Testis (tissue), 3 donors: ENCODE measurements around the gene TPR. TPM values are rescaled to one million over a fixed set of nuclear protein-coding genes. Genes with fewer than 3 reads are reported as not detected.

Experiments
- DNase-seq: peaks from one replicate; pipeline ENCODE4 v3.0.0-alpha.2; 2019
- H3K27ac ChIP-seq, 2 donors: fragments of 200-600 bp; sonication (generic); one replicate each; pipeline ENCODE4 v1.5.1; 2019
- H3K27me3 ChIP-seq: fragments of 200-600 bp; sonication (generic); one replicate; pipeline ENCODE4 v1.5.1; 2019
- H3K36me3 ChIP-seq: fragments of 200-600 bp; sonication (generic); one replicate; pipeline ENCODE4 v1.5.1; 2017; ENCODE audit warnings: low read depth; ENCODE audit errors: missing control alignments
- H3K4me1 ChIP-seq: fragments of 200-600 bp; sonication (generic); one replicate; pipeline ENCODE4 v1.5.1; 2019
- H3K4me3 ChIP-seq, 2 donors: fragments of 200-600 bp; sonication (generic); one replicate each; pipeline ENCODE4 v1.5.1; 2017 to 2019
- H3K9me3 ChIP-seq: fragments of 200-600 bp; sonication (generic); one replicate; pipeline ENCODE4 v1.5.1; 2017
- CTCF ChIP-seq, 3 experiments: fragments of 450-650 bp in 2 of 3; fragments of 200-600 bp in 1 of 3; sonication (generic) in 1 of 3; IDR thresholded peaks; one replicate each; pipeline ENCODE4 v1.5.1; 2016 to 2019; ENCODE audit warnings: antibody characterized with exemption in 3 of 3, mild to moderate bottlenecking in 2 of 3, moderate library complexity in 1 of 3
- POLR2A ChIP-seq: fragments of 450-650 bp; IDR thresholded peaks from one replicate; pipeline ENCODE4 v1.6.1; 2017; ENCODE audit warnings: antibody characterized with exemption, mild to moderate bottlenecking, moderate library complexity
- WGBS, 2 donors: methylation state at CpG; one replicate each; pipeline ENCODE4 v1.1.5; 2018; 5-methylcytosine and 5-hydroxymethylcytosine counted together
- intact Hi-C: fragments of 100-400 bp; cut with DNase I; formaldehyde crosslinking; loops from one replicate; pipeline ENCODE4 v1.15.1; 2023; ENCODE audit warnings: low total_unique reads
- polyA plus RNA-seq: library from polyadenylated mRNA; stranded (reverse); fragments of 350-450 nt; fragmentation: Illumina TruSeq; extraction: RNeasy Lipid Tissue Mini Kit (QIAGEN cat#74804); gene quantifications from one replicate; pipeline ENCODE4 v1.2.3, GENCODE V29; 2014; ENCODE audit warnings: low read depth, low replicate concordance; ENCODE audit not compliant: insufficient read depth
- total RNA-seq, 2 donors: library from RNA; depleted of rRNA; stranded (reverse); fragments of >200 nt; gene quantifications; one replicate each; pipeline ENCODE4 v1.2.3, GENCODE V29; 2016

Gene TPR
- total and polyA plus RNA-seq, 3 donors from 2014 or later: 47.4 to 249 (median 164) TPM

GRCh38 chr1:186297439-186298045, 77.5 kb downstream of the TPR start:
- Histone ChIP-seq H3K4me1 (no peaks in the 10 kb centered on the region), H3K27ac (no peak overlapping the region), H3K4me3 (no peak overlapping the region), H3K27me3 (no peaks in the 10 kb centered on the region), H3K36me3 (no peaks in the 10 kb centered on the region), H3K9me3 (no peaks in the 10 kb centered on the region)
- 75 to 78% methylated on average over 3 of the region's 3 CpGs for WGBS, 2 donors
- intact Hi-C loops: no loop called here
- TF ChIP-seq POLR2A (no peak), CTCF (IDR thresholded peaks at IDR 0.05) (no peak)
- no peak for DNase-seq

GRCh38 chr1:186295980-186296379, 79.1 kb downstream of the TPR start, which contains the start of gene PRG4:
Gene PRG4 (plus strand): TSS chr1:186296279.
- intact Hi-C loops: no loop called here
- H3K4me3 ChIP-seq: no peak within 1 kb of the TSS
- H3K27me3 ChIP-seq: no peaks in the 10 kb centered on the region
- H3K4me1 ChIP-seq: no peaks in the 10 kb centered on the region
- 52 to 53% methylated on average over 3 of the region's 3 CpGs for WGBS, 2 donors
- H3K9me3 ChIP-seq: no peaks in the 10 kb centered on the region
- H3K27ac ChIP-seq: no peak within 1 kb of the TSS
- TF ChIP-seq POLR2A (no peak), CTCF (IDR thresholded peaks at IDR 0.05) (no peak)
- H3K36me3 ChIP-seq: no peaks in the 10 kb centered on the region
- no peak for DNase-seq

- intact Hi-C loops: no loop called here
- Histone ChIP-seq H3K9me3 (no peaks in the 10 kb centered on the region), H3K27ac (no peak overlapping the region), H3K4me1 (no peaks in the 10 kb centered on the region), H3K4me3 (no peak overlapping the region), H3K27me3 (no peaks in the 10 kb centered on the region), H3K36me3 (no peaks in the 10 kb centered on the region)
- TF ChIP-seq CTCF (IDR thresholded peaks at IDR 0.05) (no peak), POLR2A (no peak)
- 85 to 86% methylated on average over 1 of the region's 1 CpG for WGBS, 2 donors
- no peak for DNase-seq
Measured at GRCh38 chr1:186292875-186293274, 82.2 kb downstream of the TPR start.

- H3K27ac ChIP-seq: no peak overlapping the region
- H3K4me3 ChIP-seq: no peak overlapping the region
- TF ChIP-seq CTCF (IDR thresholded peaks at IDR 0.05) (no peak), POLR2A (no peak)
- H3K9me3 ChIP-seq: no peaks in the 10 kb centered on the region
- WGBS, 2 donors: 59 to 65% methylated on average over 2 of the region's 2 CpGs
- H3K36me3 ChIP-seq: no peaks in the 10 kb centered on the region
- H3K4me1 ChIP-seq: no peaks in the 10 kb centered on the region
- H3K27me3 ChIP-seq: no peaks in the 10 kb centered on the region
- no peak for DNase-seq
- intact Hi-C loops: no loop called here
Measured at GRCh38 chr1:186291271-186291670, 83.8 kb downstream of the TPR start.

- Histone ChIP-seq H3K4me3 (no peak overlapping the region), H3K9me3 (no peaks in the 10 kb centered on the region), H3K4me1 (no peaks in the 10 kb centered on the region), H3K27ac (no peak overlapping the region), H3K36me3 (no peaks in the 10 kb centered on the region), H3K27me3 (no peaks in the 10 kb centered on the region)
- intact Hi-C loops: no loop called here
- no peak for DNase-seq
- TF ChIP-seq CTCF (IDR thresholded peaks at IDR 0.05) (no peak), POLR2A (no peak)
- 85 to 87% methylated on average over 4 of the region's 4 CpGs for WGBS, 2 donors
Measured at GRCh38 chr1:186289943-186290545, 85.0 kb downstream of the TPR start.
